H9 (cell line): Measurements from ENCODE around the gene PDGFB. TPM values are rescaled to one million over a fixed set of nuclear protein-coding genes. Genes with fewer than 3 reads are reported as not detected.

Source experiments
- DNase-seq: peaks from one replicate; pipeline ENCODE4 v3.0.0-alpha.2; 2017
- H2AFZ ChIP-seq: one replicate; pipeline ENCODE4 v1.6.1; 2013; ENCODE audit warnings: mild to moderate bottlenecking, low read length, control low read depth, moderate library complexity
- H2AK5ac ChIP-seq: 2 replicates; pipeline ENCODE4 v1.6.1; 2013; ENCODE audit warnings: low read length, control low read depth, mixed read lengths; ENCODE audit not compliant: insufficient read length
- H2BK120ac ChIP-seq: one replicate; pipeline ENCODE4 v1.6.1; 2013; ENCODE audit warnings: low read depth, mild to moderate bottlenecking, low read length, control low read depth, inconsistent platforms; ENCODE audit not compliant: poor library complexity, severe bottlenecking
- H2BK12ac ChIP-seq: 2 replicates; pipeline ENCODE4 v1.6.1; 2013; ENCODE audit warnings: low read length, control low read depth, mixed read lengths, low read depth; ENCODE audit not compliant: insufficient read length
- H2BK15ac ChIP-seq: 2 replicates; pipeline ENCODE4 v1.6.1; 2013; ENCODE audit warnings: low read depth, low read length, control low read depth
- H2BK20ac ChIP-seq: one replicate; pipeline ENCODE4 v1.6.1; 2013; ENCODE audit warnings: low read depth, mild to moderate bottlenecking, low read length, control low read depth, inconsistent platforms; ENCODE audit not compliant: poor library complexity, severe bottlenecking
- H2BK5ac ChIP-seq: 2 replicates; pipeline ENCODE4 v1.6.1; 2013; ENCODE audit warnings: low read length, control low read depth, mixed read lengths; ENCODE audit not compliant: insufficient read length
- H3K14ac ChIP-seq: 2 replicates; pipeline ENCODE4 v1.6.1; 2013; ENCODE audit warnings: low read length, control low read depth; ENCODE audit not compliant: insufficient read depth
- H3K18ac ChIP-seq: 2 replicates; pipeline ENCODE4 v1.6.1; 2013; ENCODE audit warnings: low read depth, mild to moderate bottlenecking, mixed read lengths, low read length, control low read depth; ENCODE audit not compliant: insufficient read length
- H3K23ac ChIP-seq: 2 replicates; pipeline ENCODE4 v1.6.1; 2013; ENCODE audit warnings: low read length, control low read depth, mixed read lengths, low read depth; ENCODE audit not compliant: insufficient read length
- H3K23me2 ChIP-seq: 2 replicates; pipeline ENCODE4 v1.6.1; 2013; ENCODE audit warnings: low read depth, mild to moderate bottlenecking, mixed read lengths, low read length, control low read depth; ENCODE audit not compliant: insufficient read length, poor library complexity, severe bottlenecking
- H3K27ac ChIP-seq: 2 replicates; pipeline ENCODE4 v1.5.1; 2013; ENCODE audit warnings: low read length, control low read depth, mixed read lengths, low read depth; ENCODE audit not compliant: insufficient read length
- H3K27me3 ChIP-seq: 2 replicates; pipeline ENCODE4 v1.6.1; 2013; ENCODE audit warnings: low read length, control low read depth, inconsistent platforms; ENCODE audit not compliant: insufficient read depth
- H3K4ac ChIP-seq: 2 replicates; pipeline ENCODE4 v1.6.1; 2013; ENCODE audit warnings: low read depth, mild to moderate bottlenecking, control low read depth, inconsistent platforms, low read length, moderate library complexity
- H3K4me1 ChIP-seq: 2 replicates; pipeline ENCODE4 v1.6.1; 2013; ENCODE audit warnings: low read length, control low read depth, inconsistent platforms; ENCODE audit not compliant: insufficient read depth
- H3K4me2 ChIP-seq: 2 replicates; pipeline ENCODE4 v1.6.1; 2013; ENCODE audit warnings: low read length, control low read depth, mixed read lengths; ENCODE audit not compliant: insufficient read length, insufficient read depth
- H3K56ac ChIP-seq: 2 replicates; pipeline ENCODE4 v1.6.1; 2013; ENCODE audit warnings: low read depth, mild to moderate bottlenecking, mixed read lengths, low read length, control low read depth; ENCODE audit not compliant: insufficient read length
- H3K79me1 ChIP-seq: 2 replicates; pipeline ENCODE4 v1.6.1; 2013; ENCODE audit warnings: low read depth, mild to moderate bottlenecking, moderate library complexity, low read length, control low read depth, inconsistent platforms; ENCODE audit not compliant: insufficient read depth, poor library complexity, severe bottlenecking
- H3K79me2 ChIP-seq: 2 replicates; pipeline ENCODE4 v1.6.1; 2013; ENCODE audit warnings: low read length, control low read depth, inconsistent platforms; ENCODE audit not compliant: insufficient read depth
- H3K9ac ChIP-seq: 2 replicates; pipeline ENCODE4 v1.6.1; 2013; ENCODE audit warnings: low read length, control low read depth, mixed read lengths; ENCODE audit not compliant: insufficient read length; ENCODE audit errors: extremely low read depth
- H3K9me3 ChIP-seq: one replicate; pipeline ENCODE4 v1.6.1; 2013; ENCODE audit warnings: low read depth, low read length, inconsistent platforms; ENCODE audit not compliant: control insufficient read depth
- H3T11ph ChIP-seq: one replicate; pipeline ENCODE4 v1.6.1; 2013; ENCODE audit warnings: mild to moderate bottlenecking, low read length, control low read depth, inconsistent platforms
- H4K20me1 ChIP-seq: one replicate; pipeline ENCODE4 v1.6.1; 2013; ENCODE audit not compliant: control insufficient read depth, insufficient read length, insufficient read depth
- H4K5ac ChIP-seq: 2 replicates; pipeline ENCODE4 v1.6.1; 2013; ENCODE audit warnings: low read depth, mild to moderate bottlenecking, mixed read lengths, low read length, control low read depth; ENCODE audit not compliant: insufficient read length
- H4K8ac ChIP-seq: replicated peaks from 2 replicates; pipeline ENCODE4 v1.6.1; 2013; ENCODE audit warnings: low read length, control low read depth, mixed read lengths, low read depth; ENCODE audit not compliant: insufficient read length
- H4K91ac ChIP-seq: 2 replicates; pipeline ENCODE4 v1.6.1; 2013; ENCODE audit warnings: low read depth, mild to moderate bottlenecking, moderate library complexity, mixed read lengths, low read length, control low read depth; ENCODE audit not compliant: insufficient read length
- H3K27ac Mint-ChIP-seq, 3 experiments: 2 replicates in 2 of 3; 3 replicates in 1 of 3; pipeline ENCODE4 v1.8.0; 2020 to 2021; ENCODE audit warnings: mixed read lengths in 3 of 3, mild to moderate bottlenecking in 1 of 3, moderate library complexity in 1 of 3
- H3K27me3 Mint-ChIP-seq: 2 replicates; pipeline ENCODE4 v1.8.0; 2021; ENCODE audit warnings: low read depth, mild to moderate bottlenecking, moderate library complexity, mixed read lengths
- H3K36me3 Mint-ChIP-seq, 3 experiments: 2 replicates in 2 of 3; 3 replicates in 1 of 3; pipeline ENCODE4 v1.8.0; 2020 to 2021; ENCODE audit warnings: low read depth in 3 of 3, mixed read lengths in 3 of 3; ENCODE audit not compliant: insufficient read depth in 1 of 3
- H3K4me1 Mint-ChIP-seq, 2 experiments: 2 replicates each; pipeline ENCODE4 v1.8.0; 2020; ENCODE audit warnings: mixed read lengths in 2 of 2
- H3K4me3 Mint-ChIP-seq, 2 experiments: 2 replicates in 1 of 2; 3 replicates in 1 of 2; pipeline ENCODE4 v1.8.0; 2020 to 2021; ENCODE audit warnings: mild to moderate bottlenecking in 2 of 2, mixed read lengths in 2 of 2, moderate library complexity in 1 of 2
- H3K9me3 Mint-ChIP-seq, 2 experiments: 2 replicates in 1 of 2; 3 replicates in 1 of 2; pipeline ENCODE4 v1.8.0; 2020; ENCODE audit warnings: mild to moderate bottlenecking in 2 of 2, mixed read lengths in 2 of 2, moderate library complexity in 1 of 2
- WGBS: extraction: QIAGEN DNeasy Blood & Tissue Kit; methylation state at CpG from one replicate; pipeline ENCODE4 v1.1.7; 2013; ENCODE audit warnings: missing lambda C conversion rate, low lambda C conversion rate, mixed read lengths; ENCODE audit not compliant: insufficient read length; ENCODE audit errors: extremely low coverage; 5-methylcytosine and 5-hydroxymethylcytosine counted together
- total RNA-seq: library from RNA; stranded (reverse); gene quantifications from 2 replicates; pipeline ENCODE4 v1.2.1, GENCODE V29; 2021
- TF ChIP-seq, protein P1 (sequence below): fragments of 200-600 bp; sonication (generic); conservative IDR thresholded peaks from 3 replicates; pipeline ENCODE4 v1.8.0; 2021; ENCODE audit warnings: antibody characterized with exemption, mild to moderate bottlenecking

The PDGFB gene
- total RNA-seq, 1 experiment from 2014 or later, result 6.1 TPM

- DNase-seq, result no peak
- no peak overlapping the region for H4K91ac ChIP-seq
- H3K23me2 ChIP-seq, result no peaks in the 10 kb centered on the region
- H3K36me3 Mint-ChIP-seq, result no peaks in the 10 kb centered on the region
- no CpG with 5 or more reads among the region's 3 CpGs for WGBS
- no peaks in the 10 kb centered on the region for H4K20me1 ChIP-seq
- peaks cover 7% of the 10 kb centered on the region for H3K27me3 Mint-ChIP-seq
- no peak overlapping the region for H2BK5ac ChIP-seq
- H2BK15ac ChIP-seq, result no peak overlapping the region
- H3K4me1 ChIP-seq, result no peaks in the 10 kb centered on the region; the same call in 1 of the 2 replicates
- no peak overlapping the region for H3K27ac ChIP-seq
- H3K18ac ChIP-seq, result no peak overlapping the region
- H3K79me2 ChIP-seq, result no peaks in the 10 kb centered on the region
- H3K4me1 Mint-ChIP-seq, result peaks cover 9 to 10% of the 10 kb centered on the region in 2 experiments
- H3K9me3 Mint-ChIP-seq, result peaks cover 0 to 4% of the 10 kb centered on the region in 2 experiments; a peak in 2 of 5 replicates
- H3K79me1 ChIP-seq, result no peaks in the 10 kb centered on the region
- no peak overlapping the region for H2AFZ ChIP-seq
- H3K4me2 ChIP-seq, result no peak overlapping the region
- no peak overlapping the region for H3K4ac ChIP-seq
- H3K27me3 ChIP-seq, result no peaks in the 10 kb centered on the region
- H3K9ac ChIP-seq, result no peak overlapping the region
- TF ChIP-seq, protein P1, sequence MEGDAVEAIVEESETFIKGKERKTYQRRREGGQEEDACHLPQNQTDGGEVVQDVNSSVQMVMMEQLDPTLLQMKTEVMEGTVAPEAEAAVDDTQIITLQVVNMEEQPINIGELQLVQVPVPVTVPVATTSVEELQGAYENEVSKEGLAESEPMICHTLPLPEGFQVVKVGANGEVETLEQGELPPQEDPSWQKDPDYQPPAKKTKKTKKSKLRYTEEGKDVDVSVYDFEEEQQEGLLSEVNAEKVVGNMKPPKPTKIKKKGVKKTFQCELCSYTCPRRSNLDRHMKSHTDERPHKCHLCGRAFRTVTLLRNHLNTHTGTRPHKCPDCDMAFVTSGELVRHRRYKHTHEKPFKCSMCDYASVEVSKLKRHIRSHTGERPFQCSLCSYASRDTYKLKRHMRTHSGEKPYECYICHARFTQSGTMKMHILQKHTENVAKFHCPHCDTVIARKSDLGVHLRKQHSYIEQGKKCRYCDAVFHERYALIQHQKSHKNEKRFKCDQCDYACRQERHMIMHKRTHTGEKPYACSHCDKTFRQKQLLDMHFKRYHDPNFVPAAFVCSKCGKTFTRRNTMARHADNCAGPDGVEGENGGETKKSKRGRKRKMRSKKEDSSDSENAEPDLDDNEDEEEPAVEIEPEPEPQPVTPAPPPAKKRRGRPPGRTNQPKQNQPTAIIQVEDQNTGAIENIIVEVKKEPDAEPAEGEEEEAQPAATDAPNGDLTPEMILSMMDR, result no peak
- no peak overlapping the region for H3K4me3 Mint-ChIP-seq
- H3K56ac ChIP-seq, result no peak overlapping the region
- H2AK5ac ChIP-seq, result no peak overlapping the region
- H4K5ac ChIP-seq, result no peak overlapping the region
- no peak overlapping the region for H2BK20ac ChIP-seq
- peak overlapping the region in 1 of 3 experiments; percentile 73; a peak in 1 of 7 replicates for H3K27ac Mint-ChIP-seq
- no peak overlapping the region for H3K23ac ChIP-seq
- H3K9me3 ChIP-seq, result no peaks in the 10 kb centered on the region
- H3K14ac ChIP-seq, result no peak overlapping the region
- no peak overlapping the region for H4K8ac ChIP-seq
- H2BK120ac ChIP-seq, result no peak overlapping the region
- no peak overlapping the region for H3T11ph ChIP-seq
- H2BK12ac ChIP-seq, result no peak overlapping the region
Observed at GRCh38 chr22:39284983-39285382, 40.2 kb upstream of the PDGFB start.
